Stimulated activated CD8-positive, alpha-beta memory T cell treated with anti-CD3 and anti-CD28 coated beads, Interleukin-15, amount 100 ng/mL, for 24 hours (primary cell): ENCODE measurements around the gene ZNF423.
A peak's percentile ranks its signal among the peaks of the same experiment; 100 is the strongest.

Experiments used
- DNase-seq: peaks from one replicate; pipeline ENCODE4 v3.0.0-alpha.2; 2020; ENCODE audit warnings: low read depth

The ZNF423 gene

DNA sequence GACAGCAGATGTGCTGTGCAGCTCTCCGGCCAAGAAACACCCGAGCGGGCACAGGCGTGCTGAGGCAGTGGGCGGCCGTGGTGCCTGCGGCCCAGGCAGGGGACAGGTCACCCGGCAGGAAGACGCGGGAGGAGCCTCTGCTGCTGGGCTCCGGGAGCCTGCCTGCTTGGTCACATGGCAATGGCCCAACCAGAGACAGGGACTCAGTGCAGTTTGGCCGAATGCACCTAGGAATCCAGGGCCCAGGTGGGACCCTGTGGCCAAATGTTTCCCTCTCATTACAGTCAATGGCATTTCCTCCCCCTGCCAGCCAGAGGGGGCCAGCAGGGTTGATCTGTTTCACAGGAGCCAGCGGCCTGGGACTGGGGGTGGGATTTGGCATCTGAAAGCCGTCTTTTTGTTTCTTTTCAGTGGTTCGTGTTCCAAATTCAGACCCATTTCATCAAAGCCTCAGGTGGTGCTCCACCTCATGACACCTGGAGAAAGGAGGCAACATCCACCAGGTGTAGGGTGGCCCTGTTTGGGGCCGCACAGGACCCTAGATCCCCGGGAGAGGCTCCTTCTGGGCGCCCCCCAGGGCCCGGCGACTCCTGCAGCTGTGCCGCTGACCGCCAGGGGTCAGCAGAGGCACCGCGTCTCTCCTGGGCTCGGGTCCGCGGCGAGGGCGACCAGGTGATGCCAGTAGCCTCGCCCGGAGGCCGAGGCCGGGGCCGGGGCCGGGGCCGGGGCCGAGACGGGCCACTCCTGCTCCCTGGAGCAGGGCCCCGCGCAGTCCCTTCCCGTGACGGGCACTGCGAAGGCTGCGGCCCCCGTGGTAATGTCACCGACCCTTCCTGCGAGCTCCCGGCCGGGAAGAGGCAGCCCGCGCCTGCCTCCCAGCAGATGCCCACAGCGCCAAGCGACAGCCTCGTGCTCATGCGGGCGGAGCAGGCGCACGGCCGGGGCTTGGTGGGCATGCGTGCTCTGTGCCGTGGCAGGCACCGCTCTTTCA, 363.8 kb downstream of the ZNF423 start:
- DNase-seq, result peak; percentile 15

DNA sequence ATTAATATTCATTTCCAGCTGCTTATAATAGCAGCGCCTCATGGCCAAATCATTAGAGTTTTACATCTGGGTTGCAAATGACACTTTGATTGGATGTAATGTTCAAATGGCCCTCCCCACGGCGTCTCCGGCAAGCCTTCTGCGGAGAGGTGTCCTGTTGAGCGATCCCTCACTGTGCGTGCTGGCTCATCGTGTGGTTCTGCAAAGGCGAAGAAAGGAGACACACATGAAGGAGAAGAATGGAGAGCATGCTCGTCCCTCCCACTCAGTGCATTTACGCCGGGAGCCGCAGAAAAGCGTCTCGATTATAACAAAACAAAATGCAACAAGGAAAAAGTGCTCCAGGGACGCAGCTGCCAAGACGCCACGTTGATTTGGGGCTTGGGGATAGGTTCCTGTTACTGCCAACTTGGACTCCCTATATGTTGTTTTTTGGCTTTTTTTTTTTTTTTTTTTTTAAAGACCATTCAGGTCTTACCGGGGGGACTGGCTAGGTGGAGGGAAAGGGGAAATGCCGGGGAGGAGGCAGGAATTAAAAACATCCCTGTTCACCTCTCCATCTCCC, 364.7 kb downstream of the ZNF423 start:
- no peak for DNase-seq

DNA sequence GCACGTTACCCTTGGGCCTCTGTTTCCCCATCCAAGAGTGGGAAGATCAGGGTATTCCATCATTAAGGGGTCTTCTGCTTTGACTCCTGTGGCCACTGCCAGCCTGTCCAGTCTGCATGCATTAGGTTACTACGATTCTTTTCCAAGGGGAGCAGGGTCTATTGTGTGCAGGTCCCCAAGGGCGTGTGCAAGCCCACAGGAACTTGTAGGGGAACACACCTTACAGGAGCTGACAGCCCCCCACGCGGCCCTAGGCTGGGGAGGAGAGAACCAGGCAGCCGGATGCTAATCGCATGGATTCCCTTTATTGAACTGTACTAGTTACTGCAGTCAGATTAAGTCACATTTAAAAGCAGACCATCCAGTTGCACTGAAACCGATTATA, 365.6 kb downstream of the ZNF423 start:
- DNase-seq, result no peak

DNA sequence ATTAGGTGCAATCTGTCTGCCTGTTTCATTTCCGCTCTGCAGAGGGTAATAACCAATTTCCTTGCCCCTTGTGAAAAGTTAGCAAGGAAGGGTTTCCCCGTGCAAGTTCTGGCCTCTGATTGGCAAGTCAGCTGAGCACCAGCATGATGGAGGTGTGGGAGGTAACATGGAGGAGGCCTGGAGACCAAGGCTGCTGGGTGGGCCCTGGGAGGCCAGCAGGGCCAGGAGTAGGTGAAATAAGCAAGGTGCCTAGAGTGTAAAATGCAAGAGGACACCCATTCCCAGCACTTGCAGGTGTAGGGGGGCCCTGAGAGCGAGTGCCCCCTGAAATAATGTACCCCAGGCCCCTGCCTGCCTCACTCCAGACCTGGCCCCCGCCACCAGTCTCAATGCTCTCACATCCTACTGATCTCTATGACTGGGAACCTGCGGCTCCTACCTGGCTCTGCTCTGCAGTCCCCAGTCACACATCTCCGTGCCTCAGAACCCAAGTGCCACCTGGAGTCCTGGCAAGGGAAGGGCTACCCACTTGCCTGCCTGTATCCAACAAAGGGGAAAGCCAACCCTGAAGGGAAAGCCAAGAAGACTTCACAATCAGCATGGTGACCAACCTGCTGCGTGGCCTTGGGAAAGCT, 366.1 kb downstream of the ZNF423 start:
- DNase-seq, result no peak

DNA sequence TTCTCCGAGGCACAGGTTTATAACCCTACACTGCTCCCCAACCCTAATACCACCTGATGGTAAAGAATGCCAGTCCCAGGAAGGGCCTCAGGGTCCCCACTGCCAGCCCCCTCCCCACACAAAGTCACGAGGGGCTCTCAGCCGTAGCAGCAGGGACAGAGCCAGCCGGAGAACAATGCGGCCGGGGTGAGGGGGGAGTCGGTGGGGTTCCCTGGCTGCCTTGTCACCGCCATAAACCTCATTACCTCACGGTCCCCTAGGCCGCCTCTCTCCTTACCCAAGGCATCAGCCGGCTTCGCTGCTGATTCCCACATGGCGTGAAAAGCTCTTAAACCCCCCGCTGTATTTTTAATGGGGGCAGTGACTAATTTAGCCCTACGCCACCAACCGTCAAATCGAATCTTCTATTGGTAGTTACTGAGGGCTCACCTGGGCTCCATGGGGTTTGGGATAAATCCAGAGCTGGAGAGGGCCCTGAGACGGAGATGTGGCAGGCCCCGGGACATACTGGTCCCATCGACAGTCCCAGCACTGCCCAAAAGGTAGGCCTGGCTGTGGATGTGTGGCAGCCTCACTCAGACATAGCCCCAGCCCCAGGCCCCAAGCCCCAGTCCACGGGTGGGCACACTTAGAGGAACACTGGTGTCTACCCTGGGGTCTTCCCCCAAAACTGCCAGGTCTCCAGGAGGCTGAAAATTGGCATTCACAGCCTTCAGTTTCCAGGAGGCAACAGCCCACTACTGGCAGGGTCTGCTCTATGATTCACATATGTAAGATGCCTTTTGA, 367.0 kb downstream of the ZNF423 start:
- no peak for DNase-seq

DNA sequence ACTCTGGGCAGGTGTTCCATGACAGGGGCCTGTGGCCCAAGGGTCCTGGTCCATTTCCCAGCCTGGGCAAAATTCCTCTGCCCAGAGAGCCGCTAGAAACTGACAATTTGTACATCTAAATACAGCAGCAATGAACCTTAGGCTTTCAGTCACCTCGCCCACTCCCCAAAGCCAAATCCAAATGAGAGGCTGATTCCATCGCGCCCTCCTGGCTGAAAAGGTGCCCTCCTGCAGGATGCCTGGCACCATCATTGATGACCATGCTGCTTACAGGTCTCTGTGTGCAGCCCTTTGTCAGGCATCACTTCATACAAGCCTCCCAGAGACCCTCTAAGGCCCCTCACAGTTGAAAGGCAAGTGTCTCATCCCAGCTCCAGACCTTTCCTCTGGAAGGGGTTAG, 367.6 kb downstream of the ZNF423 start:
- no peak for DNase-seq

DNA sequence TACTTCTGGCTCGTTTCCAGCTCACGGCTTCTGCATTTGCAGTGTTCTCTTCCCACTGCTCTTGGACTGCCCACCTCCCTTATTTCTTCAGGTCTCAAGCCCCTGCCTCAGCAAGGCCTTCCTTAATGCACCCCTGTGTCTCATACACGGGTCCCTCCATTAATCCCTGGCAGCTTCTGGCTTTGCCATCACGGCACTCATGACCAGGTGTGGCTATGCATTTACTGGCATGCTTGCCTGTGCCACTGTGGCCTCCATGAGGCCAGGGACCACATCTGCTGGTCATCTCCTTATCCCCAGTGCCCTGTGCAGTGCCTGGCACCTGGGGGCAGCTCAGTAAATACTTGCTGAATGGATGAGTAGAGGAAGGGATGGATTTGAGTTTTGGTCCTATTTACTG, 368.2 kb downstream of the ZNF423 start:
- DNase-seq, result no peak

DNA sequence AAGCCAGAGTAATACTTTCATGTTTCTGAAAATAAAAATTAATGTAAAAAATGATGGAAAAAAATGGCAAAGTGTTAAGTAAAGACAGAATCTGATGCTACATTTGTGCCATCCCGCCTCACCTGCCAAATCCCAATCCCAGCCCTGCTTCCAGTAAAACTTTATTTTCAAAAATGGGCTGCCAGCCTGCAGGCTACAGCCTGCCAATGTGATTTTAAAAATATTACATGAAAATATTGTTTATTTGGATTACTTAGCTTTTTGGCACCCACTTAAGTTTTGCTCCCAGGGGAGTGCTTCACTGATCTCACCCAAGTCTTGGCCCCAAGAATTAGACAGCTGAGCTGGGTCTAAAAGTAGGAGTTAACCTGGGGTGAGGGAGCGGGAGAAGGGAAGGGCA, 369.5 kb downstream of the ZNF423 start:
- DNase-seq, result no peak

DNA sequence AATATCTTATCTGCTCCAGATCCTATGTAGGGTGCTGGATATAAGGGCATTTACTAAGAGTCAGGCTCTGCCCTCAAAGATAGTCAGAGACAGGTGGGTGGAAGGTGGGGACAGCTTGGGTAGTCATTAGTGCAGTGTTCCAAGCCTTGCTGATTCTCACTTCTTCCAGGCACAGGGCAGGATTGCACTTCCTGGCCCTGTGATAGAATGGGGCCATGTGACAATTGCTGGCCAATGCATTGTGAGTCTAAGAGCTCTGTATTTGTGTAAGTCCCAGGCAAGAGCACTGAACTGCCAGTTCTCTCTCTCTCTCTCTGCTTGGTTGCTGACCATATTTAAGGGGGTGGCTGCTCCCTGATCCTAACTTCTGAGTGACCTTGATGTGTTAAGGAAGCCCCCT, 370.2 kb downstream of the ZNF423 start:
- DNase-seq, result no peak

DNA sequence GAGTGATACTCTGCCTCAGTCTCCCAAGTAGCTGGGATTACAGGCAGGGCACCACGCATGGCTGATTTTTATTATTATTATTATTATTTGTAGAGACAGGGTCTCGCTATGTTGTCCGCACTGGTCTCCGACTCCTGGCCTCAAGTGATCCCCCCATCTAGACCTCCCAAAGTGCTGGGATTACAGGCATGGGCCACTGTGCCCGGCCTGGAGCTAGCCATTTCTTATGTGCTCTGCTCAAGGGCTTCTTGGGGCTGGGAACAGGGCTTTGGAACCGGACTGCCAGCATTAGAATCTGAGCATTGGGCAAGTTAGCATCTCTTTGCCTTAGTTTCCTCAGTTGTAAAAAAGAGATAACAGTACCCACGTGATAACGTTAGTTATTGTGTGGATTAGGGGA, 371.0 kb downstream of the ZNF423 start:
- no peak for DNase-seq

DNA sequence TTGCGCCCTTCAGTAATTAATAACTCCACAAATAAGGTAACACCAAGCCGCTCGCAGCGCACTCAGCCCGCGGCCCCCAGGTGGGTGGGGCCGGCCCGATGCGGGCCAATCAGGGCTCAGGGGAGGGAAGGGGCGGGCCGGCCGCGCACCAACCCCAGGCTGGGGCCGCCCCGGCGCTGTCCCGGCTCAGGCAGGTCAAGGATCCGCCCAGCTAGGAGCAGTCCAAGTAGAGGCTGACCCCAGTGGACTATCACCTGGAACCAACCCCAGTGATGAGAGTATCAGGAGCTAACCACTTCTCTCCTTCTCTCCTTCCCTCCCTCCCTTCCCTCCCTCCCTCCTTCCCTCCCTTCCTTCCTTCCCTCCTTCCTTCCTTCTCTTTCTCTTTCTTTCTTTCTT, 371.5 kb downstream of the ZNF423 start:
- DNase-seq, result no peak

DNA sequence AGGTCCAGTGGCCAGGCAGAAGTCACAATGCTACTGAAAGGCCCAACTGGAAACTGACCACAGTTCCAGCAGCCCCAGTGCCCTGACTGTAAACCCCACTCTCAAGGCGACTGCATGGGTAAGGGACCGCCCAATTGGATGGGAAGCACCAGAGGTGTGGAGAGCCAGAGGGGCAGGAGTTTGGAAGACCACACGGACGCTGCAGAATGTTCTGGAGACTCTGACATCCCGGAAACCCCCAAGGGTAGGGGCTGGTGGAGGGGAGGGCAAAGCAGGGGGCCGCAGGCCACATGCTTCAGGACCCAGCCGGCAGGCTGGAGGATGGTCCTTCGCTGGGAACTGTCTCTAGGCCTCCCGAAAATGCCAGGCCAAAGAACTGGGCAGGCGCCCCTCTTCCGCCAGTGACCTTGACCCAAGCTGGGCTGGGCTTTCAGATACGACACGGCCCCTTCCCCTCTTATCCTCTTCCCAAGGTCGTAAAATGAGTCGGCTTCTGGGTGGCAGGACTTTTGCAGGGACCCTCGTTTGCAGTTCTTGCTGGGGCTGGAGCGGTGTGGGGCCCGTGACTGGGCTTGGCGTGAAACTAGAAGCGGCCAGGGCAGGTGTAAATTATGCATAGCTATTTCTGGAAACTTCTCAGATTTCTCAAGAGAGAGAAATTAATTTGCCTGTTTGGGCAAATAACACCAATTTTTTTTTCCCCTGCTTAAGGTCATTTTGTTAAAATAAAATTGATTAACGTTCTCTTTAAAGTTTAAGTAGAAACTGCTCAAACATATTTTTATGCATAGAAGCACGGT, 372.1 kb downstream of the ZNF423 start:
- no peak for DNase-seq

DNA sequence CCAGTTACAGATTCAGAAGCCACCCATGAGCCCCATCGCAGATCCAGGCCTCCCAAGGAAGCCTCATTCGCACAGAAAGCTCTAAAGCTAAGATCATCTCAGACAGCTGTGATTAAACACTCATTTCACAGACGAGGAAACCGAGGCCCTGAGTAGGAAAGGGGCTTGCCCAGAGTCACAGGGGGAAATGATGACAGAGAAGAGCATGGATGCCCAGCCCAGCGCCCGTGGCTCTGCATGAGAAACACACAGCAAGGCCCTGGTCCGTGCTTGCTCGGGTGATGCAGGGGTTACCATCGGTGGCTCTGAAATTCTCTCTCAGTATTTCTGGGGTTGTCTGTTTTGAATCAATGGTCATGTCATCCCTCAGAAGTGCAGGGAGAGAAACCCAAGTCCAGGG, 372.7 kb downstream of the ZNF423 start:
- no peak for DNase-seq

DNA sequence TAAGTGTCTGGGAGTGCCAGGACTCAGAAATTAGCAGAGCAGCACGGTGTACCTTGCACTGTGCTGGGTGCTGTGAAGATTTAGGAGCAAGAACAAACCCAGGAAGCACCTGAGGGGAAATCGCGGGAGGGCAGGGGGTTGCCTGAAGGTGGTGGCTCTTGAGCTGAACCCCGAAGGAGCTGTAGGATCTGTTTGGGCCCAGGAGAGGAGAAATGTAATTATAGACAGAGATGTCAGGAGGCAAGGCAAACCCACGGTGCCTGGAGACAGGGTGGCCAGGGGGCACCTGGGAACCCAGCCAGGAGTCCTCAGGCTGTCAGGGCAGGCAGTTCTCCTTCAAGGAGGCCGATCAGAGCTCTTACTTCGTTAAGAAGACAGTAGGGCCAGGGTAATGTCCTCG, 373.2 kb downstream of the ZNF423 start:
- DNase-seq, result no peak

DNA sequence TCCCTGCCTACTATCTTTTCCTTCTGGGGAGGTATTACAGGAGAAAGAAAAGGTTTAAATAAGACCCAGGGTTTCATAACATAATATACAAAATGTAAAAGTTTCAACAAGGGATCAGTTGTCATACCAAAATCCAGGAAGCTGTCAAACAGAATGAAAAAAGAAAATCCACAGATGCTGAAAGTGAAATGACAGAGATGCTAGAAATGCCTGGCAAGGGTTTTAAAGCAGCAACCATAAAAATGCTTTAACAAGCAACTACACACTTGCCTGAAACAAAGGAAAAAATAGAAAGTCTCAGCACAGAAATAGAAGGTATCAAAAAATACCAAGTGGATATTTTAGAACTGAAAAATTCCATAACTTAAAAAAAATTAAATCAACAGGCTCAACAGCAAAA, 377.3 kb downstream of the ZNF423 start:
- DNase-seq, result no peak

DNA sequence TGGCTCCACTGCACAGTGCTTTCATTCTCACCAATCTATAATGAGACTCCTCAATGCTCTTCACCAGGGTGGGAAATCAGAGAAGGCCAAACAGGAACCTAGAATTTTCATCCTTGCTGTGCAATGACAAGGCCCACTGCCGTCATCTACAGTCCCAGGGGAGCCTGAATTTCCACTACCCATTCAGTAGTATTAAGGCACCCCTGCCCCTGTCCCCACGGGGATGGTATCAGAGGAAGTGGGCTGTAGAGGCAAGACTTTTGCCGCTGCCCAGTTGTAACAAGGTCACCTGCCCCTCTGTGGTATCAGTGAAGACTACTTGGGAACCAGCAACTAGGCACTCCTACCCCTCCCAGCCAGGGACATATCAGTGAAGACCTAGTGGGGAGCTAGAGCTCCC, 377.8 kb downstream of the ZNF423 start:
- no peak for DNase-seq

DNA sequence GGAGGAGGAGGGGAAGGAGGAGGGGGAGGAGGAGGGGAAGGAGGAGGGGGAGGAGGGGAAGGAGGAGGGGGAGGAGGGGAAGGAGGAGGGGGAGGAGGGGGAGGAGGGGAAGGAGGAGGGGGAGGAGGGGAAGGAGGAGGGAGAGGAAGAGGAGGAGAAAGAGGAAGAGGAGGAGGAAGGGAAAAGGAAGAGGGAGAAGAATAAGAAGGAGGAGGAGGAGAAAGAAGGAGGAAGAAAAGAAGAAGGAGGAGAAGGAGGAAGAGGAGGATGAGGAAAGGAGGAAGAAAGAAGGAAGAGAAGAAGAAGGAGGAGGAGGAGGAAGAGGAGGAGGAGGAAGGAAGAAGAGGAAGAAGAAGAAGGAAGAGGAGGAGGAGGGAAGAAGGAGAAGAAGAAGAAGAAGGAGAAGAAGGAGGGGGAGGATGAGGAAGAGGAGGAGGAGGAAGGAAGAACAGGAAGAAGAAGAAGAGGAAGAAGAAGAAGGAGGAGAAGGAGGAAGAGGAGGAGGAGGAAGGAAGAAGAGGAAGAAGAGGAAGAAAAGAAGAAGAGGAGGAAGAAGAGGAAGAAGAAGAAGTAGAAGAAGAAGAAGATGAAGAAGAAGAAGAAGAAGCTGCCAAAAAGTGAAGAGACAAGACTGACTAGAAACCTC, 378.5 kb downstream of the ZNF423 start:
- no peak for DNase-seq

DNA sequence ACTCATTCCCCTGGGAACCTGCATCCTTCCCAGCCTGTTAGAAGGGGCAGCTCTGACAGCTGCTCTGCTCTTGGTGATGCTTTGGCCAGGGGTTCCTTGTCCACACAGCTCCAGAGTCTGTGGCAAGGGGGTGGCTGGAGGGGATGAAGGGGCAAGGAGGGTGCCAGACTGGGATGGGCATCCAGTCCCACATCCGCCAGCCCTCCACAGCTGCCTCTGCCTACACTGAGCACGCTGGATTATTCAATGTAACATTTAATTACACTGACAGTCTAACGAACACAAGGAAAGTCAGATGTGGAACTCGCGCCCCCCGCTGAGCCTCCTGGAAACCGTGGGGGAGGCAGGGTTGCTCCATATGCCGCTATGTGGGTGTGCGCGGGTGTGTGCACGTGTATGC, 381.2 kb downstream of the ZNF423 start:
- no peak for DNase-seq

DNA sequence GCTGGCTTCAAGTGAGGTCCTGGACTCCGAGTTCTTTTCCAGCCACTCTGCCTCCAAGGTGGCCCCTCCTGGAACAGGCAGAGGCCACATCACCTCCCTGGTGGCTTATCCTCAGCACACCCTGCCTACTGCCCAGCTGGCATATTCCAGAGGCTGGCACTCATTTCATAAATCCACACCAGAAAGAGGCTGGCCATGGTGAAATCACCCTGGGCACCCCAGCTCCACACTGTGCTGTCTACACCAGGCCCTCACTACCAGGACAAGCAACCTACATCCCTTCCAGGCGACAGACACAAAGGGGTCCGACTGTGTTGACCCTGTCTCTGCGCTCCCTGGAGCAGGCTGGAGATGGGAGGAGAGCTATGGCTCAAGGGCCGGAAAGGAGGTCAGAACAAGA, 382.1 kb downstream of the ZNF423 start:
- DNase-seq, result no peak

DNA sequence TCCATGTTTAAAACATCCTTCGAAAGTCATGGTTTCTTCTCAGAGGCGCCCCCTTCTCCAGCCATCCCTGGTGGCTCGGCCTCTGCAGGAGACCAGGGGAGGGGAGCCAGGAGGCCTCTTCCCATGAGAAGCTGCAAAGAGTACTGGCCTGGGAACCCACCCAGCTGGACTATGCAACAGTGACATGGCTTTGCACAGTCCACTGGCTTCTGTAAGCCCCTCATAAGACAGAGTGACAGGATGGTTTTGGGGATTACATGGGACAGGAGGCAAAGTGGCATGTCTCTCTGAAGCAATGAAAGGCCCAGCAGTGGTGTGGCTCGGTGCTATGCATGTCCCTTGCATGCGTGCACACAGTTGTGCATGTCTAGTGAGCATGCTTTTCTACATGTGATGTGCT, 382.8 kb downstream of the ZNF423 start:
- no peak for DNase-seq

DNA sequence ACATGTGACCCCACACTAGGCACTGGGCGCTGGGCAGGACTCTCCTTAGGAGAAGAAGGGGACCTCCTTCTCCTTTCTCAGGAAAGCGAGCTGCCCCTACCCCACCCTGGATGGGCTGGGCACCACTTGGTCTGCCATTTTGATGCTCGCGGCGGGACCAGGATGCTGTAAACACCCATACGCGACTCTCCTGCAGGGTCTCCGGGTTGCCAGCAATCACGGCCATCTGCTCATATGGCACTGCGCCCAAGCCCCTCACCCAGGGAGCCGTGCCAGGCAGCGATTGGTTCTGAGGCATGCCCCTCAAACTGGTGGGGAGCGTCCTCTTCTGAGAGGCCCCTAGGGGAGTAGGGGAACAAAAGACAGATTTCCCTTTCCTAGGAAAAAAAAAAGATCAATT, 383.3 kb downstream of the ZNF423 start:
- no peak for DNase-seq
